ENCODE measurements around the gene EIF2S3.
"Not testable (repeated sequence)": the region's sequence is repeated elsewhere in the genome, so short reads cannot be mapped to it uniquely, and the experiment has no call there.

Gene EIF2S3

DNA sequence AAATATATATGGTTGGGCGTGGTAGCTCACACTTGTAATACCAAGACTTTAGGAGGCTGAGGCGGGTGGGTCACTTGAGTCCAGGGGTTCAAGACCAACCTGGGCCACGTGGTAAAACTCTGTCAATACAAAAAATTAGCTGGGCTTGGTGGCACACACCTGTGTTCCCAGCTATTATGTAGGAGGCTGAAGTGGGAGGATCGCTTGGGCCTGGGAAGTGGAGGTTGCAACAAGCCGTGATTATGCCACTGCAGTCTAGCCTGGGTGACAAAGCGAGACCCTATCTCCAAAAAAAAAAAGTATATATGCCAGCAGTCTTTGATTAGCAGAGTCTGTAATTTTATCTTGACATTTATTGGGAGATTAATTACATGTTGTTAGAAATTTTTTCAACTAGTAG lies 8.7 kb downstream of the EIF2S3 start:
- ATAC-seq: no peak

GRCh38 chrX:24069877-24070276 lies 15.1 kb downstream of the EIF2S3 start:
- no peak for ATAC-seq
- TF ChIP-seq TSHZ2 (CRISPR knock-in tag; IDR thresholded peaks at IDR 0.05) (no peak), CREB5 (CRISPR knock-in tag; IDR thresholded peaks at IDR 0.05; ENCODE audit: low read depth) (no peak), ESRRG (CRISPR knock-in tag; IDR thresholded peaks at IDR 0.05) (no peak), TOX (CRISPR knock-in tag; IDR thresholded peaks at IDR 0.05; ENCODE audit: borderline replicate concordance) (no peak), ZNF565 (CRISPR knock-in tag; conservative IDR thresholded peaks at IDR 0.05; ENCODE audit: low read depth) (no peak), ZC3H10 (CRISPR knock-in tag; IDR thresholded peaks at IDR 0.05) (no peak), GLIS3 (CRISPR knock-in tag; IDR thresholded peaks at IDR 0.05) (no peak), ZNF8 (CRISPR knock-in tag; IDR thresholded peaks at IDR 0.05) (no peak), BACH2 (CRISPR knock-in tag; IDR thresholded peaks at IDR 0.05; ENCODE audit: borderline replicate concordance) (no peak), OSR1 (CRISPR knock-in tag; IDR thresholded peaks at IDR 0.05) (no peak), ZFP30 (CRISPR knock-in tag; IDR thresholded peaks at IDR 0.05) (no peak)
- TF ChIP-seq, protein P1, sequence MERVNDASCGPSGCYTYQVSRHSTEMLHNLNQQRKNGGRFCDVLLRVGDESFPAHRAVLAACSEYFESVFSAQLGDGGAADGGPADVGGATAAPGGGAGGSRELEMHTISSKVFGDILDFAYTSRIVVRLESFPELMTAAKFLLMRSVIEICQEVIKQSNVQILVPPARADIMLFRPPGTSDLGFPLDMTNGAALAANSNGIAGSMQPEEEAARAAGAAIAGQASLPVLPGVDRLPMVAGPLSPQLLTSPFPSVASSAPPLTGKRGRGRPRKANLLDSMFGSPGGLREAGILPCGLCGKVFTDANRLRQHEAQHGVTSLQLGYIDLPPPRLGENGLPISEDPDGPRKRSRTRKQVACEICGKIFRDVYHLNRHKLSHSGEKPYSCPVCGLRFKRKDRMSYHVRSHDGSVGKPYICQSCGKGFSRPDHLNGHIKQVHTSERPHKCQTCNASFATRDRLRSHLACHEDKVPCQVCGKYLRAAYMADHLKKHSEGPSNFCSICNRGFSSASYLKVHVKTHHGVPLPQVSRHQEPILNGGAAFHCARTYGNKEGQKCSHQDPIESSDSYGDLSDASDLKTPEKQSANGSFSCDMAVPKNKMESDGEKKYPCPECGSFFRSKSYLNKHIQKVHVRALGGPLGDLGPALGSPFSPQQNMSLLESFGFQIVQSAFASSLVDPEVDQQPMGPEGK (CRISPR knock-in tag; IDR thresholded peaks at IDR 0.05; ENCODE audit: borderline replicate concordance): no peak
- TF ChIP-seq, protein P2, sequence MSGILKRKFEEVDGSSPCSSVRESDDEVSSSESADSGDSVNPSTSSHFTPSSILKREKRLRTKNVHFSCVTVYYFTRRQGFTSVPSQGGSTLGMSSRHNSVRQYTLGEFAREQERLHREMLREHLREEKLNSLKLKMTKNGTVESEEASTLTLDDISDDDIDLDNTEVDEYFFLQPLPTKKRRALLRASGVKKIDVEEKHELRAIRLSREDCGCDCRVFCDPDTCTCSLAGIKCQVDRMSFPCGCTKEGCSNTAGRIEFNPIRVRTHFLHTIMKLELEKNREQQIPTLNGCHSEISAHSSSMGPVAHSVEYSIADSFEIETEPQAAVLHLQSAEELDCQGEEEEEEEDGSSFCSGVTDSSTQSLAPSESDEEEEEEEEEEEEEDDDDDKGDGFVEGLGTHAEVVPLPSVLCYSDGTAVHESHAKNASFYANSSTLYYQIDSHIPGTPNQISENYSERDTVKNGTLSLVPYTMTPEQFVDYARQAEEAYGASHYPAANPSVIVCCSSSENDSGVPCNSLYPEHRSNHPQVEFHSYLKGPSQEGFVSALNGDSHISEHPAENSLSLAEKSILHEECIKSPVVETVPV (CRISPR knock-in tag; IDR thresholded peaks at IDR 0.05): no peak

More for the DNA sequence above, 8.7 kb downstream of the EIF2S3 start:
- no peak for TF ChIP-seq GLIS3 (CRISPR knock-in tag; IDR thresholded peaks at IDR 0.05)
- TF ChIP-seq CSDC2 (CRISPR knock-in tag; IDR thresholded peaks at IDR 0.05): no peak
- TF ChIP-seq RARB (CRISPR knock-in tag; IDR thresholded peaks at IDR 0.05): no peak

DNA sequence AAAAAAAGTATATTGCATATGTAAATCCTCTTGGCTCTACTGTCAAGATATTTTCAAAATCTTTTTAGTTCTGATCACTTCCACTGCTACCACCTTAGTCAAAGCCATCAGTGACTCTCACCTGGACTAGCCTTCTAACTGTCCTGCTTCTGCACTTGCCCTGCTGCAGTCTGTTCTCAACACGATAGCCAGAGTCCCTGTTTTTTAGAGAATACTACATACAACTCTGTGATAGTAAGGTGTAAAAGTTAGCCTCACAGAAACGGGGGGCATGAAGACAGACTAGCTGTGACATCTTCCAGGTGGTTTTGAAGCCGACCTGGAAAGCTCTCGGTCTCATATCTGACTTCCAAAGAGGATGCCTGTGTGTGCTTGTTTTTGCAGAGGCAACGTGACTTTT lies 24.7 kb downstream of the EIF2S3 start:
- ATAC-seq: no peak
- TF ChIP-seq BACH2 (CRISPR knock-in tag; IDR thresholded peaks at IDR 0.05; ENCODE audit: borderline replicate concordance) (no peak), ZC3H10 (CRISPR knock-in tag; IDR thresholded peaks at IDR 0.05) (no peak), CREB5 (CRISPR knock-in tag; IDR thresholded peaks at IDR 0.05; ENCODE audit: low read depth) (no peak), ZNF565 (CRISPR knock-in tag; conservative IDR thresholded peaks at IDR 0.05; ENCODE audit: low read depth) (no peak), CSDC2 (CRISPR knock-in tag; IDR thresholded peaks at IDR 0.05) (no peak), TCF4 (CRISPR knock-in tag; IDR thresholded peaks at IDR 0.05; ENCODE audit: borderline replicate concordance) (no peak), OSR1 (CRISPR knock-in tag; IDR thresholded peaks at IDR 0.05) (no peak)
- TF ChIP-seq, protein P1 (CRISPR knock-in tag; IDR thresholded peaks at IDR 0.05; ENCODE audit: borderline replicate concordance): no peak

DNA sequence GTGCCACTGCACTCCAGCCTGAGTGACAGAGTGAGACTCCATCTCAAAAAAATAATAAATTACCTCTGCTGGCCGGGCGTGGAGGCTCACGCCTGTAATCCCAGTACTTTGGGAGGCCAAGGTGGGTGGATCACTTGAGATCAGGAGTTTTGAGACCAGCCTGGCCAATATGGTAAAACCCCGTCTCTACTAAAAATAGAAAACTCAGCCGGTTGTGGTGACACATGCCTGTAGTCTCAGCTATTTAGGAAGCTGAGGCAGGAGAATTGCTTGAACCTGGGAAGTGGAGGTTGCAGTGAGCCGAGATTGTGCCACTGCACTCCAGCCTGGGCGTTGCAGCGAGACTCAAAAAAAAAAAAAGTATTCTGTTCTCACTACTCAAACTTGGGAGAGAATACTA lies 25.5 kb downstream of the EIF2S3 start:
- not testable (repeated sequence) for ATAC-seq

Data from SK-N-SH treated with all-trans-retinoic acid at 6 μM for 48 hours (cell line).